HepG2 (cell line): ENCODE measurements around the gene PRAMEF18.
"Not testable (repeated sequence)": the region's sequence is repeated elsewhere in the genome, so short reads cannot be mapped to it uniquely, and the experiment has no call there.

Experiments used
- CCDC6 ChIP-seq: sonication (generic); formaldehyde crosslinking; IDR thresholded peaks from 2 replicates; pipeline ENCODE4 v1.8.1; 2022; ENCODE audit warnings: mild to moderate bottlenecking, missing genetic modification reagents, moderate library complexity
- FOXO4 ChIP-seq: sonication (generic); formaldehyde crosslinking; conservative IDR thresholded peaks from 2 replicates; pipeline ENCODE4 v1.8.1; 2023; ENCODE audit warnings: missing genetic modification reagents
- KDM1A ChIP-seq: IDR thresholded peaks from 2 replicates; pipeline ENCODE4 v1.6.1; 2016; ENCODE audit warnings: missing compliant biosample characterization
- MAFK ChIP-seq, 2 experiments: IDR thresholded peaks in 1 of 2; conservative IDR thresholded peaks in 1 of 2; 2 replicates each; pipeline ENCODE4 v1.6.1; 2011; ENCODE audit warnings: improper control_type of control experiment in 2 of 2, low read length in 2 of 2
- NFATC3 ChIP-seq: sonication (generic); formaldehyde crosslinking; IDR thresholded peaks from 2 replicates; pipeline ENCODE4 v1.5.1; 2020; ENCODE audit warnings: mild to moderate bottlenecking, missing genetic modification reagents
- TBX2 ChIP-seq: sonication (generic); formaldehyde crosslinking; IDR thresholded peaks from 2 replicates; pipeline ENCODE4 v1.5.0; 2020; ENCODE audit warnings: missing genetic modification reagents, mild to moderate bottlenecking, borderline replicate concordance
- ZNF83 ChIP-seq: sonication (generic); formaldehyde crosslinking; IDR thresholded peaks from 2 replicates; pipeline ENCODE4 v1.4.0; 2020; ENCODE audit warnings: missing genetic modification reagents, mild to moderate bottlenecking, borderline replicate concordance
- TF ChIP-seq, protein P1 (sequence below): sonication (generic); formaldehyde crosslinking; IDR thresholded peaks from 2 replicates; pipeline ENCODE4 v1.4.0; 2020; ENCODE audit warnings: missing genetic modification reagents

GRCh38 chr1:13219203-13219602 is 6.8 kb downstream of the PRAMEF18 start:
- TF ChIP-seq, protein P1, sequence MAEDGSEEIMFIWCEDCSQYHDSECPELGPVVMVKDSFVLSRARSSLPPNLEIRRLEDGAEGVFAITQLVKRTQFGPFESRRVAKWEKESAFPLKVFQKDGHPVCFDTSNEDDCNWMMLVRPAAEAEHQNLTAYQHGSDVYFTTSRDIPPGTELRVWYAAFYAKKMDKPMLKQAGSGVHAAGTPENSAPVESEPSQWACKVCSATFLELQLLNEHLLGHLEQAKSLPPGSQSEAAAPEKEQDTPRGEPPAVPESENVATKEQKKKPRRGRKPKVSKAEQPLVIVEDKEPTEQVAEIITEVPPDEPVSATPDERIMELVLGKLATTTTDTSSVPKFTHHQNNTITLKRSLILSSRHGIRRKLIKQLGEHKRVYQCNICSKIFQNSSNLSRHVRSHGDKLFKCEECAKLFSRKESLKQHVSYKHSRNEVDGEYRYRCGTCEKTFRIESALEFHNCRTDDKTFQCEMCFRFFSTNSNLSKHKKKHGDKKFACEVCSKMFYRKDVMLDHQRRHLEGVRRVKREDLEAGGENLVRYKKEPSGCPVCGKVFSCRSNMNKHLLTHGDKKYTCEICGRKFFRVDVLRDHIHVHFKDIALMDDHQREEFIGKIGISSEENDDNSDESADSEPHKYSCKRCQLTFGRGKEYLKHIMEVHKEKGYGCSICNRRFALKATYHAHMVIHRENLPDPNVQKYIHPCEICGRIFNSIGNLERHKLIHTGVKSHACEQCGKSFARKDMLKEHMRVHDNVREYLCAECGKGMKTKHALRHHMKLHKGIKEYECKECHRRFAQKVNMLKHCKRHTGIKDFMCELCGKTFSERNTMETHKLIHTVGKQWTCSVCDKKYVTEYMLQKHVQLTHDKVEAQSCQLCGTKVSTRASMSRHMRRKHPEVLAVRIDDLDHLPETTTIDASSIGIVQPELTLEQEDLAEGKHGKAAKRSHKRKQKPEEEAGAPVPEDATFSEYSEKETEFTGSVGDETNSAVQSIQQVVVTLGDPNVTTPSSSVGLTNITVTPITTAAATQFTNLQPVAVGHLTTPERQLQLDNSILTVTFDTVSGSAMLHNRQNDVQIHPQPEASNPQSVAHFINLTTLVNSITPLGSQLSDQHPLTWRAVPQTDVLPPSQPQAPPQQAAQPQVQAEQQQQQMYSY (CRISPR knock-in tag): not testable (repeated sequence)
- TF ChIP-seq CCDC6; MAFK (conservative IDR thresholded peaks at IDR 0.05 in 1 of 2, IDR thresholded peaks at IDR 0.05 in 1 of 2; ENCODE audit: low read length in 2 of 2); NFATC3 (CRISPR knock-in tag); KDM1A (CRISPR knock-in tag); FOXO4 (CRISPR knock-in tag); TBX2 (CRISPR knock-in tag); ZNF83: not testable (repeated sequence)
